B cell (primary cell): ENCODE measurements around the gene POLRMT. TPM values are rescaled to one million over a fixed set of nuclear protein-coding genes. Genes with fewer than 3 reads are reported as not detected.

Experiments
- ATAC-seq: fragments of 200-7000 bp; cut with Tn5 transposase; one replicate; pipeline ENCODE4 v1.10.0; 2021; ENCODE audit warnings: low read depth, mild to moderate bottlenecking, moderate number of reproducible peaks, moderate library complexity
- CTCF ChIA-PET: fragments of 350-600 bp; sonication (Branson Sonifier 250); formaldehyde crosslinking; loops from one replicate; lab custom pipeline; 2021; ENCODE audit warnings: antibody characterized with exemption, inconsistent platforms; lab: Charles Lee
- POLR2A ChIA-PET: fragments of 350-600 bp; sonication (Branson Sonifier 250); formaldehyde crosslinking; loops from one replicate; lab custom pipeline; 2021; ENCODE audit warnings: antibody characterized with exemption; lab: Charles Lee
- DNase-seq: peaks from one replicate; pipeline ENCODE4 v3.0.0; 2013
- H2AFZ ChIP-seq: 2 replicates; pipeline ENCODE4 v1.6.1; 2012; ENCODE audit warnings: mild to moderate bottlenecking, low read depth, low read length; ENCODE audit not compliant: insufficient read depth, poor library complexity, severe bottlenecking
- H3K27ac ChIP-seq, 2 donors: 1 replicate in 1 of 2; 2 replicates in 1 of 2; pipeline ENCODE4 v1.5.1; 2012 to 2013; ENCODE audit warnings: low read length in 2 of 2, mild to moderate bottlenecking in 2 of 2, moderate library complexity in 1 of 2
- H3K27me3 ChIP-seq, 4 experiments: fragments of 200-600 bp in 1 of 4; sonication (generic) in 1 of 4; replicated peaks in 1 of 4; 1 replicate in 2 of 4; 2 replicates in 2 of 4; pipeline versions ENCODE4 v1.6.1 to v1.7.0; 2013 to 2016; ENCODE audit warnings: low read length in 3 of 4, mild to moderate bottlenecking in 2 of 4, mixed read lengths in 1 of 4, moderate library complexity in 1 of 4; ENCODE audit not compliant: insufficient read depth in 4 of 4, control insufficient read depth in 3 of 4; ENCODE audit errors: control extremely low read depth in 1 of 4
- H3K36me3 ChIP-seq, 2 experiments: replicated peaks in 1 of 2; 1 replicate in 1 of 2; 2 replicates in 1 of 2; pipeline versions ENCODE4 v1.6.1 to v1.7.1; 2013; ENCODE audit warnings: low read length in 1 of 2; ENCODE audit not compliant: insufficient read depth in 2 of 2, control insufficient read depth in 1 of 2; ENCODE audit errors: control extremely low read depth in 1 of 2, extremely low read depth in 1 of 2
- H3K4me1 ChIP-seq, 2 donors: fragments of 200-600 bp in 1 of 2; sonication (generic) in 1 of 2; 1 replicate in 1 of 2; 2 replicates in 1 of 2; pipeline versions ENCODE4 v1.5.1 to v1.6.1; 2013 to 2017; ENCODE audit warnings: low read length in 2 of 2; ENCODE audit not compliant: control insufficient read depth in 2 of 2, insufficient read depth in 2 of 2
- H3K4me2 ChIP-seq: replicated peaks from 2 replicates; pipeline ENCODE3; 2012; ENCODE audit warnings: mild to moderate bottlenecking, low read depth, low read length; ENCODE audit not compliant: poor library complexity, severe bottlenecking
- H3K4me3 ChIP-seq, 5 experiments: fragments of 200-600 bp in 1 of 5; sonication (generic) in 1 of 5; 1 replicate in 3 of 5; 2 replicates in 2 of 5; pipeline versions ENCODE4 v1.5.1 to v1.7.0; 2011 to 2016; ENCODE audit warnings: low read length in 4 of 5, mild to moderate bottlenecking in 4 of 5, low read depth in 2 of 5, control low read depth in 1 of 5, moderate library complexity in 1 of 5; ENCODE audit not compliant: insufficient read depth in 1 of 5; ENCODE audit errors: control extremely low read depth in 1 of 5, extremely low read depth in 1 of 5
- H3K79me2 ChIP-seq: fragments of 200-600 bp; sonication (generic); one replicate; pipeline ENCODE4 v1.6.0; 2016; ENCODE audit warnings: low read length; ENCODE audit not compliant: control insufficient read depth, insufficient read depth
- H3K9ac ChIP-seq: fragments of 200-600 bp; sonication (generic); 2 replicates; pipeline ENCODE4 v1.6.1; 2017; ENCODE audit warnings: mild to moderate bottlenecking, low read length, moderate library complexity
- H3K9me3 ChIP-seq, 3 donors: one replicate each; pipeline versions ENCODE4 v1.6.1 to v1.7.1; 2013; ENCODE audit warnings: low read length in 2 of 3; ENCODE audit not compliant: control insufficient read depth in 2 of 3, insufficient read depth in 1 of 3; ENCODE audit errors: control extremely low read depth in 1 of 3
- H4K20me1 ChIP-seq: 2 replicates; pipeline ENCODE4 v1.6.0; 2012; ENCODE audit warnings: mild to moderate bottlenecking, low read length; ENCODE audit not compliant: insufficient read depth, control insufficient read depth, poor library complexity, severe bottlenecking
- H3K27ac Mint-ChIP-seq: one replicate; pipeline ENCODE4 v1.8.0; 2021; ENCODE audit warnings: mixed read lengths
- H3K27me3 Mint-ChIP-seq: one replicate; pipeline ENCODE4 v1.8.0; 2021; ENCODE audit warnings: mixed read lengths
- H3K4me1 Mint-ChIP-seq: one replicate; pipeline ENCODE4 v1.8.0; 2021; ENCODE audit warnings: mixed read lengths
- H3K4me3 Mint-ChIP-seq: one replicate; pipeline ENCODE4 v1.8.0; 2021; ENCODE audit warnings: mixed read lengths
- H3K9me3 Mint-ChIP-seq: one replicate; pipeline ENCODE4 v1.8.0; 2022; ENCODE audit warnings: mixed read lengths; ENCODE audit not compliant: insufficient read depth
- CTCF ChIP-seq: fragments of 200-600 bp; IDR thresholded peaks from one replicate; pipeline ENCODE4 v1.8.0; 2022; ENCODE audit warnings: antibody characterized with exemption, mild to moderate bottlenecking
- EZH2 ChIP-seq: IDR thresholded peaks from 2 replicates; pipeline ENCODE4 v1.6.1; 2012; ENCODE audit warnings: borderline replicate concordance, low read depth, mild to moderate bottlenecking, moderate library complexity, low read length; ENCODE audit not compliant: insufficient read depth, poor library complexity, severe bottlenecking
- WGBS: methylation state at CpG from one replicate; pipeline ENCODE4 v1.1.5; 2013; ENCODE audit warnings: missing lambda C conversion rate; ENCODE audit not compliant: insufficient coverage; 5-methylcytosine and 5-hydroxymethylcytosine counted together
- intact Hi-C: fragments of 100-400 bp; cut with micrococcal nuclease; formaldehyde crosslinking; loops from one replicate; pipeline ENCODE4 v1.10.0; 2022
- polyA plus RNA-seq: library from polyadenylated mRNA; depleted of rRNA; stranded (reverse); fragments of >200 nt; gene quantifications from 2 replicates; pipeline ENCODE4 v1.2.3, GENCODE V29; 2012
- total RNA-seq, 2 donors: library from RNA; stranded (reverse); fragments of 120-200 nt in 1 of 2; gene quantifications; 1 replicate in 1 of 2; 2 replicates in 1 of 2; pipeline versions ENCODE4 v1.2.3 to v1.2.4, GENCODE V29; 2013 to 2022

The POLRMT gene
- total and polyA plus RNA-seq, 2 donors (not counting 1 experiment from before 2014, with no cell fraction given): 77.8 to 98.0 TPM

- peak overlapping the region; percentile 27 for H2AFZ ChIP-seq
- Mint-ChIP-seq H3K4me3 (peak overlapping the region; percentile 41), H3K27me3 (peaks cover 16% of the 10 kb centered on the region), H3K27ac (no peak overlapping the region), H3K4me1 (peaks cover 15% of the 10 kb centered on the region), H3K9me3 (no peaks in the 10 kb centered on the region)
- DNase-seq (peak; percentile 65), ATAC-seq (peak; percentile 21)
- H3K27me3 ChIP-seq: peaks cover 0 to 53% (median 21%) of the 10 kb centered on the region in 4 experiments
- WGBS: 8% methylated on average over 39 of the region's 41 CpGs
- no peak overlapping the region for H3K27ac ChIP-seq
- intact Hi-C loops: loop anchor here (2.0 kb wide), 1 partner anchor 15 kb away; the partner anchor contains the start of gene BSG
- H3K4me2 ChIP-seq: peak overlapping the region; percentile 66
- H3K79me2 ChIP-seq: no peaks in the 10 kb centered on the region
- peaks cover 17% of the 10 kb centered on the region in 2 donors for H3K4me1 ChIP-seq
- peaks cover 14% of the 10 kb centered on the region for H4K20me1 ChIP-seq
- TF ChIP-seq EZH2: peak; percentile 70
- TF ChIP-seq CTCF: peak; percentile 51
- no peak overlapping the region for H3K9ac ChIP-seq
- H3K36me3 ChIP-seq: no peaks in the 10 kb centered on the region
- POLR2A ChIA-PET: interaction anchor here (0.6 kb wide), 1 partner anchor 40 kb away, joined by 6 read pairs; no protein-coding TSS in a partner anchor
- H3K9me3 ChIP-seq: peaks cover 0 to 14% (median 0%) of the 10 kb centered on the region in 3 donors
- CTCF ChIA-PET: interaction anchor here (1.6 to 2.8 kb wide), 2 partner anchors 40 to 146 kb away, joined by 3 to 10 read pairs; no protein-coding TSS in a partner anchor
- no peak overlapping the region for H3K4me3 ChIP-seq
Observed at GRCh38 chr19:588093-588740, 45.1 kb downstream of the POLRMT start.
